Naive thymus-derived CD4-positive, alpha-beta T cell (primary cell): Measurements from ENCODE around the gene KLK15. TPM values are rescaled to one million over a fixed set of nuclear protein-coding genes. Genes with fewer than 3 reads are reported as not detected.
A peak's percentile ranks its signal among the peaks of the same experiment; 100 is the strongest.
"Not testable (repeated sequence)": the region's sequence is repeated elsewhere in the genome, so short reads cannot be mapped to it uniquely, and the experiment has no call there.

Experiments used
- ATAC-seq: fragments of 150-1000 bp; cut with Tn5 transposase; 2 replicates; pipeline ENCODE4 v1.10.0; 2021; ENCODE audit warnings: mild to moderate bottlenecking, moderate library complexity
- CTCF ChIA-PET: fragments of 350-600 bp; sonication (Branson Sonifier 250); formaldehyde crosslinking; loops from one replicate; lab custom pipeline; 2021; ENCODE audit warnings: antibody characterized with exemption; lab: Charles Lee
- POLR2A ChIA-PET: fragments of 350-600 bp; sonication (Branson Sonifier 250); formaldehyde crosslinking; loops from one replicate; lab custom pipeline; 2021; ENCODE audit warnings: antibody characterized with exemption, inconsistent platforms; lab: Charles Lee
- DNase-seq, 9 donors: peaks; one replicate each; pipeline versions ENCODE4 v3.0.0 to v3.0.0-alpha.2; 2020 to 2022; ENCODE audit warnings: mixed read lengths in 1 of 9
- H3K27ac ChIP-seq: one replicate; pipeline ENCODE4 v1.7.0; 2013; ENCODE audit warnings: mild to moderate bottlenecking, low read depth, low read length, moderate library complexity
- H3K27me3 ChIP-seq, 2 donors: one replicate each; pipeline ENCODE4 v1.7.0; 2013; ENCODE audit warnings: low read length in 2 of 2, mild to moderate bottlenecking in 2 of 2, moderate library complexity in 2 of 2; ENCODE audit not compliant: control insufficient read depth in 2 of 2, insufficient read depth in 2 of 2
- H3K36me3 ChIP-seq, 3 experiments: 1 replicate in 2 of 3; 2 replicates in 1 of 3; pipeline ENCODE4 v1.7.0; 2013; ENCODE audit warnings: low read length in 3 of 3, mild to moderate bottlenecking in 3 of 3, moderate library complexity in 1 of 3; ENCODE audit not compliant: insufficient read depth in 3 of 3, control insufficient read depth in 2 of 3
- H3K4me1 ChIP-seq, 2 donors: one replicate each; pipeline ENCODE4 v1.7.0; 2013; ENCODE audit warnings: low read length in 2 of 2, mild to moderate bottlenecking in 2 of 2, moderate library complexity in 1 of 2; ENCODE audit not compliant: control insufficient read depth in 2 of 2, insufficient read depth in 2 of 2
- H3K4me3 ChIP-seq: 2 replicates; pipeline ENCODE4 v1.7.0; 2013; ENCODE audit warnings: mild to moderate bottlenecking, low read length
- H3K9me3 ChIP-seq, 3 experiments: 1 replicate in 2 of 3; 2 replicates in 1 of 3; pipeline ENCODE4 v1.7.0; 2013; ENCODE audit warnings: low read length in 3 of 3; ENCODE audit not compliant: control insufficient read depth in 2 of 3
- H3K27ac Mint-ChIP-seq, 9 donors: one replicate each; pipeline ENCODE4 v1.8.0; 2020 to 2022; ENCODE audit warnings: mixed read lengths in 9 of 9, mild to moderate bottlenecking in 8 of 9, moderate library complexity in 5 of 9, inconsistent platforms in 2 of 9
- H3K27me3 Mint-ChIP-seq, 5 donors: one replicate each; pipeline ENCODE4 v1.8.0; 2021 to 2022; ENCODE audit warnings: mixed read lengths in 5 of 5, mild to moderate bottlenecking in 1 of 5
- H3K36me3 Mint-ChIP-seq, 5 donors: one replicate each; pipeline ENCODE4 v1.8.0; 2020 to 2022; ENCODE audit warnings: mixed read lengths in 5 of 5, mild to moderate bottlenecking in 3 of 5, inconsistent platforms in 1 of 5
- H3K4me1 Mint-ChIP-seq, 7 donors: one replicate each; pipeline ENCODE4 v1.8.0; 2020 to 2022; ENCODE audit warnings: mixed read lengths in 7 of 7, mild to moderate bottlenecking in 3 of 7, inconsistent platforms in 1 of 7
- H3K4me3 Mint-ChIP-seq, 10 donors: one replicate each; pipeline ENCODE4 v1.8.0; 2020 to 2022; ENCODE audit warnings: mild to moderate bottlenecking in 10 of 10, mixed read lengths in 10 of 10, moderate library complexity in 6 of 10, inconsistent platforms in 2 of 10
- H3K9me3 Mint-ChIP-seq, 11 donors: one replicate each; pipeline ENCODE4 v1.8.0; 2020 to 2022; ENCODE audit warnings: mixed read lengths in 11 of 11, mild to moderate bottlenecking in 4 of 11, inconsistent platforms in 1 of 11, moderate library complexity in 1 of 11
- intact Hi-C, 2 donors: fragments of 100-400 bp; cut with micrococcal nuclease; formaldehyde crosslinking; loops; one replicate each; pipeline ENCODE4 v1.15.1; 2023
- polyA plus RNA-seq, 2 donors: library from polyadenylated mRNA; unstranded; fragments of 300-500 nt; fragmentation: Illumina TruSeq; gene quantifications; one replicate each; pipeline ENCODE4 v1.2.3, GENCODE V29; 2021
- total RNA-seq, 6 experiments: library from RNA in 5 of 6; stranded (reverse) in 5 of 6; gene quantifications; 1 replicate in 5 of 6; 2 replicates in 1 of 6; pipeline ENCODE4 v1.2.3 and lab custom pipeline; 2021 to 2026

Gene KLK15
- total and polyA plus RNA-seq, 7 experiments from 2014 or later, result not detected

DNA sequence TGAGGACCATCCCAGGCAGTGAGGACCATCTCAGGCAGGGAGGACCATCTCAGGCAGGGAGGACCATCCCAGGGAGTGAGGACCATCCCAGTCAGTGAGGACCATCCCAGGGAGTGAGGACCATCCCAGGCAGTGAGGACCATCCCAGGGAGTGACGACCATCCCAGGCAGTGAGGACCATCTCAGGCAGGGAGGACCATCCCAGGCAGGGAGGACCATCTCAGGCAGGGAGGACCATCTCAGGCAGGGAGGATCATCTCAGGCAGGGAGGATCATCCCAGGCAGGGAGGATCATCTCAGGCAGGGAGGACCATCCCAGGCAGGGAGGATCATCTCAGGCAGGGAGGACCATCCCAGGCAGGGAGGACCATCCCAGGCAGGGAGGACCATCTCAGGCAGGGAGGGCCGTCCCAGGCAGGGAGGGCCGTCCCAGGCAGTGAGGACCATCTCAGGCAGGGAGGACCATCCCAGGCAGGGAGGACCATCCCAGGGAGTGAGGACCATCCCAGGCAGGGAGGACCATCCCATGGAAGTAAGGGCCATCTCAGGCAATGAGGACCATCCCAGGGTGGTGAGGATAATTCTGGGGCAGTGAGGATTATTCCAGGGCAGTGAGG lies 21.6 kb downstream of the KLK15 start:
- H3K36me3 Mint-ChIP-seq, DNase-seq, H3K9me3 Mint-ChIP-seq, intact Hi-C loops, H3K27me3 ChIP-seq, H3K36me3 ChIP-seq, H3K27ac ChIP-seq, POLR2A ChIA-PET, H3K4me1 Mint-ChIP-seq, H3K27ac Mint-ChIP-seq, ATAC-seq, H3K4me3 Mint-ChIP-seq, H3K4me3 ChIP-seq, H3K4me1 ChIP-seq, H3K9me3 ChIP-seq: not testable (repeated sequence)
- CTCF ChIA-PET, result interaction anchor here (1.0 kb wide), 1 partner anchor 447 kb away, joined by 3 read pairs; the partner anchor contains the start of gene NAPSA
- H3K27me3 Mint-ChIP-seq, result peaks cover 8 to 26% (median 14%) of the 10 kb centered on the region in 5 donors

DNA sequence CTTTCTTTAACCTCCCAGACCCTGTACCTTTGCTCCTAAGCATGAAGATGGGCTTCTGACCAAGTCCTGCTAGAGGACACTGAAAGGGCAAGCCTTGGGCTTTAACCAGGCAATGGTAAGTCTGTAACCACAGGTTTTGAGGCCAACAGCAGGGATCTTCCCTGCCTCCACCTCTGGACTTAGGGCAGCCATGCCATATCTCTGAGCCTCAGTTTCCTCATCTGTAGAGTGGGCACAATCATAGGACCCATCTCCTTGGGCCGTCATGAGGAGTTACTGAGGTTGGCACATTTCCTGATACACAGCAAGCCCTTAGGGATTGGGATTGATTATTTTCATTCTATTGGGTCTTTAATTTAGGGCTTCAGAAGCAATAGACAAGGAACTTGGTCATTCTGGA lies 24.5 kb downstream of the KLK15 start:
- Mint-ChIP-seq H3K9me3 (peaks cover 0 to 2% (median 0%) of the 10 kb centered on the region in 11 donors), H3K27me3 (peaks cover 0 to 6% (median 0%) of the 10 kb centered on the region in 5 donors), H3K27ac (no peak overlapping the region), H3K4me1 (peaks cover 8 to 27% (median 18%) of the 10 kb centered on the region in 7 donors), H3K4me3 (no peak overlapping the region), H3K36me3 (peaks cover 0 to 4% (median 0%) of the 10 kb centered on the region in 5 donors)
- ChIA-PET POLR2A (no interaction called here), CTCF (interaction anchor here (0.7 kb wide), 1 partner anchor 16 kb away, joined by 4 read pairs; no protein-coding TSS in a partner anchor)
- no peak for ATAC-seq
- H3K27me3 ChIP-seq, result no peaks in the 10 kb centered on the region
- intact Hi-C loops, result loop anchor here (10.0 kb wide), 3 partner anchors 116 to 896 kb away; partner anchors contain the start of genes VRK3 (in 1 of the 2) and ZNF473 (in 1 of the 2)
- no peak overlapping the region for H3K27ac ChIP-seq
- peaks cover 0 to 3% (median 0%) of the 10 kb centered on the region in 3 experiments for H3K36me3 ChIP-seq
- H3K4me3 ChIP-seq, result no peak overlapping the region
- peaks cover 0 to 7% of the 10 kb centered on the region in 2 donors for H3K4me1 ChIP-seq
- no peak for DNase-seq
- H3K9me3 ChIP-seq, result no peaks in the 10 kb centered on the region

DNA sequence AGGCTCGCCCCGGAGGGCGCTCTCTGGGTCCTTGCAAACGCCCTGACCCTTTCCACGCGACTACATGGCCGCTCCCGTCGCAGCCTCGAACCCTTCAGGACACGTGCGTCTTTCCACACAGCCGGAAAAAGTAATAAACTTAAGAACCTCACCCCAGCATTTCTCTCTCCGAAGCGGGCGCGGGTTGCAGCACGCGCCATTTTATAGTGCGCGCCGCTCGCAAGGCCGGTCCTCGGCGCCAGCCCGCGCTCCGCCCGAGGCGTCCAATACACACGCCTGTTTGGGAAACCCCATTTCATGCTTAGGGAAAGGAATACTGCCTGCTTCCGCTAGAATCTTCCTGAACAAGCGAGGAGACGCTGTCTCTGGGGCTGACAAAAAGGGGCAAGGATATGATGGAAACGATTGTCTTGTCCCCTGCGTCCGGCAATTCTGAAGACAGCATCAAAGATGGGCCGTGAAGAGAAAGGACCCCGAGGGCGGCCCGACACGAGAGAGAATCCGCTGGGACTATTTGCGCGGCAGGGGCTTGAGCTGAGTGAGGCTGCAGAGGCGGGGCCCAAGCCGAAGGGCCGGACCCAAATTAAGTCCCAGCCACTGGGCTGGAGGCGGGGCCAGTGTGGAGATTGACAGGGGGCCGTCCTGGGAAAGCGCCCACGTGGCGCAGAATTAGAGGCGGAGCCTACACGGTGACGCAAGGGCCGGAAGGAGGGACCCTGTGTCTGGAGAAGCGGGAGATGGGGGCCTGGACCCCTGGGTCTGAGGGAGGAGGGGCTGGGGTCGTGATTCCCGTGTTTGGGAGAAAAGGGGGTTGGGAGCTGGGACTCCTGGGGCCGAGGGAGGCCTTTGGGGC lies 28.7 kb downstream of the KLK15 start:
- Mint-ChIP-seq H3K9me3 (no peaks in the 10 kb centered on the region), H3K36me3 (peaks cover 4 to 23% (median 8%) of the 10 kb centered on the region in 5 donors), H3K27ac (peak overlapping the region; percentile 97 to 100 (median 100)), H3K27me3 (no peaks in the 10 kb centered on the region), H3K4me3 (peak overlapping the region; percentile 92 to 100 (median 96)), H3K4me1 (peaks cover 21 to 50% (median 42%) of the 10 kb centered on the region in 7 donors)
- no peaks in the 10 kb centered on the region for H3K27me3 ChIP-seq
- intact Hi-C loops, result loop anchor here (1.0 to 10.0 kb wide), 19 partner anchors 14 to 900 kb away; partner anchors contain the start of genes CTU1 (in 2 of the 2), JOSD2 (in 2 of the 2), VRK3 (in 2 of the 2) and ZNF473 (in 2 of the 2)
- peaks cover 0 to 16% (median 0%) of the 10 kb centered on the region in 3 experiments for H3K36me3 ChIP-seq
- H3K27ac ChIP-seq, result peak overlapping the region; percentile 97
- ChIA-PET POLR2A (interaction anchor here (0.6 to 1.3 kb wide), 6 partner anchors 10 to 875 kb away, joined by 3 to 4 read pairs (median 3); partner anchors contain the start of genes NUP62 and POLD1), CTCF (no interaction called here)
- H3K9me3 ChIP-seq, result no peaks in the 10 kb centered on the region
- ATAC-seq (peak; percentile 98), DNase-seq (peak; percentile 87 to 99 (median 98))
- peak overlapping the region; percentile 97 for H3K4me3 ChIP-seq
- peaks cover 15 to 19% of the 10 kb centered on the region in 2 donors for H3K4me1 ChIP-seq

DNA sequence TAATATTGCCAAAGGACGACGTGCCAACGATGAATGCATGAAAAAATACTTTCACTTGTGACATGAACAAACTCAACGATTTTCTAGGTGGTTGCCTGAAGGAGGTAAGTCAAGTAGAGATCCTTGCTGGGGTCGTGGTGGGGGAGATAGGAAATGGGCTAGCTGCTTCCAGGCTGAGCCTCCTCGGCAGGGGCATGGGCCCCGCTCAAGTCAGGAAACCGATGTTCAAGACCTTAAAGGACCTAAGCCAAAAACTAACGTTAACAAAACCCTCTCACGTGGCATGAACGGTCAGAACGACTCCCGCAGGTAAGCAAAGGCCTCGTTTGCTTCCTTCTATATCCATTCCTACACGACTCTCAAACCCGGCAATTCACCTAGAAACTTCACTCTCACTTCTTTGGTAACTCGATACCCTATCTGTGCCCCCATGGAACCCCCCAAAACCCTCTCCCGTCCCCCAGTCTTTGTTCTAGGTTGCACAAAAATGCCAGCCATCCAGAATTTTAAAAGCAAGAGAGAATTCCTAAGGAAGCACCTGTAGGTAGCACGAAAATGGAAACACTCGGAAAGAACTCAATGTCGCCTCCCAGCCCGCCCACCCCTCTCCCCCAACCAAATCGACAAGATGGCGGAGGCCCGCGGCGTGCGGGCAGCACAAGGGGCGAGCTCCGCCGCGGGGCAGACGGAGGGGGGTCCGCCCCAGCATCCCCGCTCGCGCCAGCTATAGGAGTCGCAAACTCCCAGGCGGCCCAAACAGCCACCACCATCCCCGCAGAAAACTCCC lies 29.5 kb downstream of the KLK15 start:
- H3K9me3 ChIP-seq, result no peaks in the 10 kb centered on the region
- DNase-seq (peak in 1 of 9 donors; percentile 16), ATAC-seq (no peak)
- peaks cover 0 to 24% (median 0%) of the 10 kb centered on the region in 3 experiments for H3K36me3 ChIP-seq
- H3K4me1 ChIP-seq, result peaks cover 15 to 19% of the 10 kb centered on the region in 2 donors
- peaks cover 21 to 50% (median 42%) of the 10 kb centered on the region in 7 donors for H3K4me1 Mint-ChIP-seq
- H3K27ac ChIP-seq, result peak overlapping the region; percentile 97
- H3K9me3 Mint-ChIP-seq, result no peaks in the 10 kb centered on the region
- H3K27ac Mint-ChIP-seq, result peak overlapping the region; percentile 97 to 100 (median 100)
- peak overlapping the region; percentile 97 for H3K4me3 ChIP-seq
- ChIA-PET CTCF (no interaction called here), POLR2A (interaction anchor here (0.7 to 1.3 kb wide), 2 partner anchors 9 to 656 kb away, joined by 3 read pairs; no protein-coding TSS in a partner anchor)
- peak overlapping the region; percentile 92 to 100 (median 96) for H3K4me3 Mint-ChIP-seq
- H3K27me3 ChIP-seq, result no peaks in the 10 kb centered on the region
- intact Hi-C loops, result loop anchor here (1.0 to 10.0 kb wide), 17 partner anchors 32 to 901 kb away; partner anchors contain the start of genes CTU1 (in 2 of the 2), JOSD2 (in 2 of the 2), VRK3 (in 2 of the 2) and ZNF473 (in 2 of the 2)
- no peaks in the 10 kb centered on the region for H3K27me3 Mint-ChIP-seq
- H3K36me3 Mint-ChIP-seq, result peaks cover 4 to 23% (median 8%) of the 10 kb centered on the region in 5 donors

DNA sequence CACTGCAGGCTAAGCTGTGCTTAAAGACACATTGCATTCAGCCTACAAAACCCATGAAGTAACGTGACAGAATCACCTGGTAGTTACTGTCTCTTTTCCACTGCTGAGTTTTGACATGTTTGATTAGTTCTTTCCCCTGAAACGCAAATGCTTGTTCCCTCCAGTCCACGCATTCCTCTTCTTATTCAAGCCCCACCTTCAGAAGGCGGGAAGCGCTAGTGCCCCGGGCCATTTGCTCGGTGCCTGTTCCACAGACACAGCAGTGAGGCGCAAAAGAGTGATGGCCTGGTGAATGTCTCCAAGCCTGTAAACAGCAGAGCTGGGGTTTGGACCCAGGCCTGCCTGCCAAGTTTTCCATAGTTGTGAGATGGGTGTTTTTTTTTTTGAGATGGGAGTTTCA lies 32.3 kb downstream of the KLK15 start:
- Mint-ChIP-seq H3K4me3 (peak overlapping the region in 4 of 10 donors; percentile 2 to 66 (median 12)), H3K9me3 (no peaks in the 10 kb centered on the region), H3K27me3 (no peaks in the 10 kb centered on the region), H3K36me3 (peaks cover 4 to 25% (median 8%) of the 10 kb centered on the region in 5 donors), H3K27ac (peak overlapping the region in 2 of 9 donors; percentile 51 to 62), H3K4me1 (peaks cover 20 to 47% (median 41%) of the 10 kb centered on the region in 7 donors)
- Histone ChIP-seq H3K36me3 (peaks cover 0 to 51% (median 0%) of the 10 kb centered on the region in 3 experiments), H3K9me3 (no peaks in the 10 kb centered on the region), H3K4me3 (no peak overlapping the region), H3K27ac (no peak overlapping the region), H3K4me1 (peaks cover 15 to 19% of the 10 kb centered on the region in 2 donors), H3K27me3 (no peaks in the 10 kb centered on the region)
- ChIA-PET POLR2A (no interaction called here), CTCF (interaction anchor here (1.1 kb wide), 1 partner anchor 18 kb away, joined by 3 read pairs; no protein-coding TSS in a partner anchor)
- DNase-seq, result no peak
- no peak for ATAC-seq
- intact Hi-C loops, result loop anchor here (5.0 to 10.0 kb wide), 5 partner anchors 121 to 904 kb away; partner anchors contain the start of genes VRK3 (in 2 of the 2) and ZNF473 (in 2 of the 2)
